CD1c-positive myeloid dendritic cell (primary cell): ENCODE data around the gene FRMD4A.
"Not testable (repeated sequence)": the region's sequence is repeated elsewhere in the genome, so short reads cannot be mapped to it uniquely, and the experiment has no call there.

Experiments
- DNase-seq: peaks from one replicate; pipeline ENCODE4 v3.0.0-alpha.2; 2016; ENCODE audit errors: extremely low spot score

FRMD4A gene

DNA sequence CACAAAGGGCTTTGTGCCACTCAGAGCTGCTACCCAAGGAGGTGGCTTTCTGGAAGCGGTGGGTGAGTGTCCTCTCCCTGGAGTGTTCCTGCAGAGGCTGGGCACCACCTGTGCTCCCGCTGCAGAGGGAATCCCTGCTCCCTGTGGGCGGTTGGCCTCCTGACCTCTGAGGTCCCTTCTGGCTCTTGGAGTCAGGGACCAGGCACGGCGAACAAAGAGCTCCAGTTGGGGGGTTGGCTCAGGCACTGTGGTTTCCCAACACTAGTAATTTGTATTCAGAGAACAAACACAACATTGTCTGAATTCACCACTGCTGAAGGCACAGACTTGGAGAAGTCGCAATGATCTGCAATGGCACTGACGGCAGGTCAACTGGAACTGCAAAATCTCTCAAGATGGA is 415.0 kb downstream of the FRMD4A start:
- no peak for DNase-seq

- peak; percentile 50 for DNase-seq
Observed at GRCh38 chr10:13913897-13914296, 416.8 kb downstream of the FRMD4A start.

- peak; percentile 56 for DNase-seq
Observed at GRCh38 chr10:13911821-13912520, 418.8 kb downstream of the FRMD4A start.

DNA sequence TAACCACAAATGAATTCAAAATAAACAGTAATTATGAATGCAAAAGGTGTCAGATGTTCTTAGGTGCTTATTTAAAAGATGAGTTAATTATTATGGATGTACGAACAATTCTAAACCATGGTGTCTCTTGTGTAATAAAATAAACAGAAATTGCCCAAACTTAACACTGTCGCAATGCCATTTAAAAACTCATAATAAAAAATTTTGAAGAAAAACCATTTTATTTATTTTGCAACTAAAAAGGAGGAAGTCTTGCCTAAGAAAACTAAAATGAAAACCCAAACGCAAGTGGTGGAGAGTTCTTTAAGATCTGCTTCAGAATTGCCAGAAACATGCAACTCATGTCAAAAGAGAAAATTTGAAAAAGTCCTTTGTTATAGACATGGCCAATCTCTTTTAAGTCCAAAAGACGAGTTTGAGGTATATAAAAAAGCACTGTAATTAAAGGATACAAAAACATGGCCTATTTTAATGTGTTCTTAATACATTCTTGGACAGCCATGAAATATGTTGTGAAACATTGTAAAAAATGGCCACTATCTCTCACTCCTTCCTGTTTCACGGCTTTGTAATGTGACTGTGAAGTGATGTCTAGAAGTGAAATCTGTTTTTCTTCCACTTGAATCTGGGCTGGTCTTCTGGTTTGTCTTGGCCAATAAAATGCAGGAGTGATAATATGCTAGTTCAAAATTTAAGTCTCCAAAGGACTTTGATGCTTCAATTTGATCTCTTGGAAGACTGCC is 421.0 kb downstream of the FRMD4A start:
- DNase-seq: peak; percentile 29

- DNase-seq: no peak
Observed at GRCh38 chr10:13908475-13908874, 422.2 kb downstream of the FRMD4A start.

DNA sequence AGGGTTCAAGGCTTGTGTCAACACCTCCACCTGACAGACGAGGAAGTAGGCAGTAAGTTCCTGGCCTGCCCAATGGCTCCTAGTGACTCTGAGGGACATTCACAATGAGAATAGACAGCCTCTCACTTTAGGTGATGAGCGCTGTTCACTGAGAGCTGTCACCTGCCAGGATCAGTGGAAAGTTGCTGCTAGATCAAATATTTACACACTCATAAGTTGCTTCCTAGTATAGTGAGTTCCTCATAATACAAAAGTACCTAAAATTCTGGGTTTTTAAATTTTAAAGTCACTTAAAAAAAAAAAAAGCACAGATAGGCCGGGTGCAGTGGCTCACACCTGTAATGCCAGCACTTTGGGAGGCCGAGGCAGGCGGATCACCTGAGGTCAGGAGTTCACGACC is 423.2 kb downstream of the FRMD4A start:
- no peak for DNase-seq

DNA sequence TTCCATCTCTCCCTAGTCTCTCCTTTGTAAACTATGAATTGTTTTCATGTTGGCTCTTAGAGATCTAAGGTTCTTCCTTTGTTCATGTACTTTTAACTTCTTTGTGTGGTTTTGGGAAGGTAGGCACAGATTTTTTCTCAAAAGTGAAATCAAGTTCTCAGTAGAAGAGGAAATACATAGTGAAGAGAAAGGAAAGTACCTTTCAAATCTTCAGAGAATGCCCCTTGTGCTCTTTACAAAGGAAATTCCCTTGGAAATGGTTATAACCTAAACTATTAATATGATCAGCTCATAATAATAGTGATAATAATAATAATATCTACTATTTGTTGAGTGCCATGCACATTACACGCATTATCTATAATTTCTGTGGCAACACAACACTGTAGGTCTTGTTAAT is 425.4 kb downstream of the FRMD4A start:
- DNase-seq: no peak

DNA sequence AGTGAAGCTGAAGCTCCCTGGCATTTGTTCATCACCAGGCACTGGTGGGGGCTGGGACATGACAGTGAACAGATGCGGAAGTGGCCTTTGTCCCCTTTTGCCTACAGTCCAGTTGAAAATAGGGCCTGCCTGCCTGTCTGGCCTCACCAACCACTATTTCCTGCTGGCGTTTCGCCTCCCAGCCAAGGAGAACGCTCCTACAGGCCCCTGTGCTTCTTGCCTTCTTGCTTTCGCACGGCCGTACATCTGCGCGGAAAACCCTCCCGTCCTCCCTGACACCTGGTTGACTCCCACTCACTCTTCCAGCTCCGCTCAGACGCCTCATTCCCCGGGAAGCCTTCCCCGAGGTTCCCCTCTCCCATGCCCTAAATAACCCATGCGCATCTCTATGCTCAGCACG is 426.7 kb downstream of the FRMD4A start:
- no peak for DNase-seq

- no peak for DNase-seq
Observed at GRCh38 chr10:13902868-13903587, 427.7 kb downstream of the FRMD4A start.

DNA sequence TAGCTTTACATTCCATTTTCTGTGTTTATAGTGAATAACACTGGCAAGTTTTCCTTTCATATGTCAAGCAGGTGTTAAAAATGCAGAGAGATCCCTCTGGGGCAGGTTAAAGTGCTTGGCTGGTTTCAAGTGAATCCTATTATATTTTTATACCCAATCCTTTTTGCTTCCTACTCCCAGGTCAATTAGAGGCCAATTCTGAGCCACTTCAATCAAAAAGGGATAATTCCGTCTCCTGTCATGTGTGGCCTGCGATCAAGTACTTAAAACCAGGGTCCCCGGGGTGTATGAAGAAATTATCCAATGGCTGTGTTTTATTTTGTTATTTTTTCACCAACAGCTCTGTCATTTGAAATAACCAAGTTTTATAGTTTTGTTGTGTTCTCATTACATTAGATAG is 430.8 kb downstream of the FRMD4A start:
- DNase-seq: no peak

- not testable (repeated sequence) for DNase-seq
Observed at GRCh38 chr10:13896146-13896545, 434.6 kb downstream of the FRMD4A start.

DNA sequence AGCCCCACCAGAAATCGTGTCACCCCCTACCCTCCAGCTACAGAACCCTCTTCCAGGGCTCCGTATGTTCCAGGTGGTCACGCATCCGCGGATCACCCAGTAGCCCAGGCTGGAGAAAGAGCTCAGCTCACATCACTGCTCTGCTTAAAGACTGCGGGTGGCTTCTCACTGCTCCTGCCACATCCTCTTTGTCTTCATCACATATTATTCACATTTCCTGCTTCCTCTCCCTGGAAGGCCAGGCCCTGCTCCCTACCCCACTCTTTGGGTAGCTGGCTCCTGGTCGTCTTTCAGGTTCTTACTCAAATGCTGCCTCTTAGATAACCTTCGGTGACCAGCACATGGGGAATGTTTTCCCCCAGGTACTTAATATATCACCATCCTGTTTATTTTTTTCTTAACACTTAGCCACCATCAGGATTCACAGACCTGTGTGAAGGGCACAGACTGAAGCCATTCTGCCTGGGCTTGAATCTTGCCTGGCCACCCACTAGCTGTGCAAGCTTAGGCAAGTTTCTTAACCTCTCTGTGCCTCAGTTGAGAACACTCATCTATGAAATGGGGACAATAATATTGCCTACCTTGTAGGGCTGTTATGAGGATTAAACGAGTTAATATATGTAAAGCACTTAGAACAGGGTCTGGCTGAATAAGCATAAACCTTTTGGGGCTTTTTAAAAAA is 436.2 kb downstream of the FRMD4A start:
- DNase-seq: no peak

DNA sequence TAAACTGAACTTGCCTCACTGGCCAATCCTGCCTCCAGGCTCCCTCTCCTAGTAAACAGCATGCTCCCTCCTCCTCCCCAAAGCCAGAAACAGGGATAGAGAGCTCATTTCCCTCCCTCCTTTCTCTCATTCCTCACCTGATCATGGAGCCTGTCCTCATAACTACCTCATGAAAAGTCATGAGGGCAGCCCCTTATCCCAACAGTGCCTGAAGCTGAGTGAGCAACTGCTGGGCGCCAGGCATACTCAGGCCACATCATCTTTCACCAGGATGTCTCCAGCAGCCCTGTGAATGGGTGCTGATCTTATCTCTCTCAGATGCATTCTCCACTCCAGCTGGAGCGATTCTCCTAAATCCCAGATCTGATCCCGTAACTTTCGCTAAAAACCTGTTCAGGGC is 436.8 kb downstream of the FRMD4A start:
- no peak for DNase-seq

- no peak for DNase-seq
Observed at GRCh38 chr10:13892871-13893270, 437.9 kb downstream of the FRMD4A start.

DNA sequence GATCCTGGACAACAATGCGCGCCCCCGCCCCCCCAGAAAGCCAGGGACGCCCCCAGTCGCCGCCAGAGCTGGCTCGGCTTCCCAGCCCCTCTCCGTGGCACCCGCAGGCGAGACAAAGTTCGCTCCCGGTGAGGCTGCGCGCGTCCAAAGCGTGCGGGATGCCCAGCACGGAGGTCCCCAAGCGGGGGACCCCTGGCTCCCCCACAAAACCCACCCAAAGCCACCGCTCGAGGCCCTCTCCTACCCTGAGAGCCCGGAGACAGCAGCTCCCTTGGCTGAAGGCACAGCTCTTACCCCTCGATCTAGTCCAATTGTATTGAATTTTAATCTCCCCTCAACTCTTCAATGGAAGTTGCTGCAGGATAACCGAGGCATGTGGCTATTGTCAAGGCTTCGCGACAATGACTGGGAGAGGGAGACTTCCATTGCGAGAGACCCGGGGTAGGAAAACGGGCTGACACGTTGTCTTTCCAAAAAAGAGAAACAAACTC is 438.7 kb downstream of the FRMD4A start:
- DNase-seq: no peak

GRCh38 chr10:13891128-13892000 is 439.4 kb downstream of the FRMD4A start:
- peak; percentile 17 for DNase-seq

GRCh38 chr10:13890233-13891127 is 440.2 kb downstream of the FRMD4A start:
- DNase-seq: peak; percentile 36

DNA sequence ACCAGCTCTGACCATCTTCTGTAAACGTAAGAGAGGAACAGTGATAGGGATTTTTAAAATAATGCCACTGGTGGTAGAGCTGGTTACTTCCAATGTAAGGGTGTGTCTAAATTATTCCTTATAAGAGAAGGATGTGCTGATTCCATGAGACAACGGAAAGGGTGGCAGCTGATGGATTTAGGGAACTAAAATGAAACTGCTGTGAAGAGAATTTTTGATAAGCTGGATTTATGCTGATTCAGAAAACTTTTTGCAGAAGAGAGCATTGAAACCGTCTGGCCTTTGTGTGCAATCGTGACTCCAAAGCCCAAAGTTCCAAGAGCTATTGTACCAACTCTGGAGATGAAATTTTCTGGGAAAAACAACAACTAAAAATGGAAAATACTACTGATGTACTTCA is 443.0 kb downstream of the FRMD4A start:
- DNase-seq: peak; percentile 19

DNA sequence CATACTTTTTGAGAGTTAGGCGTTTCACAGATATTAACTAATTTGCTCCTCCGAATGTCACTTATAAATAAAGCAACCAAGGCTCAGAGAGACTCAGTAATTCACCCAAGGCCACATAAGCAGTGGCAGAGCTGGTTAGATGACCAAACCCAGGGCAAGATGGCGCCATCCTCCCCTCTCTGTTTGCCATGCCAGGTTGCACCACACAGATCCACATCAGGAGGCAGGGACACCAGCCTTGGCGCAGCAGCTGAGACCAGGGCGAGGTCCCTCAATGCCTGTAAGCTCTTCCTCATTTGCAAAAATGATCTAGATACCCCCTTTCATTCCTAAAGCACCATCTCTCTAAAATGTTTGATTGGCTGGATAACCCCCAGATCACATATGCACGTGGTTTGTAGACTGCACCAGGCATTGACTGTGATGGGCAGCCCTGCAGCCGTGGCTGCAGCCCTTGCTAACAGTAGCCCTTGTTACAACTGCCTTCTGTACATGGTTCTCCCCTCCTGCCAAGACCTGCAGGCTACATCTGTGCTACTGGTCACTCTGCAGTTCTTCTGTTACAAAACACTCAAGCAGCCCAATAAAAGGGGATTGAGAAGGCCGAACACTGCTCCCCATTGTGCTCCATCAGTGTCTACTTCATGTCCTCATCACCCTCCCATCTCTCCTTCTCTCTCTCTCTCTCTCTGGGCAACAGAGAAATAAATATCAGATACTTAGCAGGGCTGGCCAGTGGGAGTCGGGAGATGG is 445.3 kb downstream of the FRMD4A start:
- no peak for DNase-seq
